DMS53 treated with DMSO at 0.1 percent for 48 hours (cell line): ENCODE results near the gene POU2F1.

Experiments
- DNase-seq: peaks from one replicate; lab custom pipeline; 2025; ENCODE audit not compliant: unreplicated experiment; lab: John Stamatoyannopoulos, UW

POU2F1 gene

DNA sequence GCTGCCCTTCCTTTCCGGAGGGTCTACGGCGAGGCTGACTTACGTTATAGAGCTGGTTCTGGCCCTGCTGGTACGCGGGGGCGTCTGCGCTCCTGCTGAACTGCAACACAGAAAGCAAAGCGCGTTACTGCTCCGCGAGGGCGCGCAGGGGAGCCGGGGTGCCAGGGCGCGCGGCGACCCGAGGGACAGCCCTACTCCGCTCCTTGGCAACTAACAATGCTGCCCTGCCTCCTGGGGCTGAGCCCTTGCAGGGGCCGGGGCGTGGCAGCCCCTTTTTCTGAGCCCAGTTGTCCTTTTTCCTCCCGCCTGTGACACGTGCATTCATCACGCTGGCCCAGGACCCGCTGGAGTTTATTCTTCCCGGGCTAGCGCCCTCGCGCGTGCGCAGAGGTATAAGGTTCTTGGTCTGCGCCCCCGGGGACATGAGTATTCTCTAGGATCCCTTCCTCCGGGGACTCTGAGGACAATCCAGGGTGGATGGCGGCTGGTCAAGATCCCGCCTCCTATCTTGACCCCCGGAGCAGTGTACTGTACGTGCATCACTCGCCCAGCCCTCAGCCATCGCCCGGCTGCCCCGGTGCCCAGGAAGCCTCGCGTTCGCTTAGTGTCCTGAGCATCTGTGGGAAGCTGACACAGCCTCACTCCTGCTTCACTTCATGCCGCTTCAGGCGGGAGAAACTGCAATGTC lies 218.8 kb downstream of the POU2F1 start:
- peak; percentile 31 for DNase-seq

DNA sequence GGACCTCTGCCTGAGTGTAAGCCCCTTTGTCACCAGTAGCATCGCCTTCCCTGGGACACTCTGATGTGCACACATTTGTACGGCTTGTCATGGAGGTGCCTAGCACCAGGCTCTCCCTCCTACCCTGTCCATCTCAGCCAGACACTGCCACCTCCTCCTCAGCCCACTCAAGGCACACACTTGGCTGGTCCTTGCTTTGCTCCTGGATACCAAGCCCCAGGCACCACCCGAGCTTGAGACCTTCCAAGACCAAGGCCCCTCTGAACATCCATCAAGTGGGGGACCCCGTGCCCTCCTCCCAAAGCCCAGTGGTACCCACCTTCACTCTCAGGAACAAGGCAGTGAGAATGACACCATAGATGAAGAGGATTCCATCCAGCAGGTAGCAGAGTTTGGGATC lies 219.7 kb downstream of the POU2F1 start:
- no peak for DNase-seq

DNA sequence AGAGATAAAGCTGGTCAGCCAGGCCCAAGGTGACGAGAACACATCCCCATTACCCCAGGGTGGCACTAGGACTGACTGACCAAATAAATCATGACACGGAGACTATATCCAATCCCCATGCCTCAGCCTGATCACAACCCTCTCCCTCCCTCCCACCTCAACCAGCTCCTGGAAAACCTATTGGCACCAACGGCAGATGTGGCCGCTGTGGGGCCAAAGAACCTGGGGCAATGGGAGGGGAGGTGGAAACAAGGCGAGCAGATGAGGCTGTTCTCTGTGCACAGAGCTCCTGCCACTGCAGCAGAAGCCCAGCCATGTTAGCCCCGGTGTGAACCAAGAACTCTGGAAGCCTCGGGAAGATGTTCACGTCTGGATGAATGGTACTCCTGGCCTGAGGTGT lies 220.1 kb downstream of the POU2F1 start:
- DNase-seq, result no peak

DNA sequence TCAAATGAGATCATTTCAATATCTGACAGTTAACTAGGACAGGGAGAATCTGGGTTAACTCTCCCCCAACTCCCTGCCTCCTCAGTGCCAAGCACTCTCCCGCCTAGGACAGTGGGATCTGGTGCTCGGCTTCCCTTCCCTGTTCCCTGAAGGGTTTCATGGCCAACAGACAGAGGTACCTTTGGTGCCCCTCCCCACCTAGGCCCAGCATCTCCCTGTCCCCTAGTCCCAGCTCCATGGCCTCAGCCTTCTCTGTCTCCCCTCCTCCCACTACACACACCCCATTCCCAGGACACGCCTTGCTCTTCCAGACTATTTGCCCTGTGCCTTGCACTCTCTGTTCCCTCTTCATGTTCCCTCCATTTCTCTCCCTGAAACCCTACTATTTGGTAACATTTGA lies 220.5 kb downstream of the POU2F1 start:
- no peak for DNase-seq

DNA sequence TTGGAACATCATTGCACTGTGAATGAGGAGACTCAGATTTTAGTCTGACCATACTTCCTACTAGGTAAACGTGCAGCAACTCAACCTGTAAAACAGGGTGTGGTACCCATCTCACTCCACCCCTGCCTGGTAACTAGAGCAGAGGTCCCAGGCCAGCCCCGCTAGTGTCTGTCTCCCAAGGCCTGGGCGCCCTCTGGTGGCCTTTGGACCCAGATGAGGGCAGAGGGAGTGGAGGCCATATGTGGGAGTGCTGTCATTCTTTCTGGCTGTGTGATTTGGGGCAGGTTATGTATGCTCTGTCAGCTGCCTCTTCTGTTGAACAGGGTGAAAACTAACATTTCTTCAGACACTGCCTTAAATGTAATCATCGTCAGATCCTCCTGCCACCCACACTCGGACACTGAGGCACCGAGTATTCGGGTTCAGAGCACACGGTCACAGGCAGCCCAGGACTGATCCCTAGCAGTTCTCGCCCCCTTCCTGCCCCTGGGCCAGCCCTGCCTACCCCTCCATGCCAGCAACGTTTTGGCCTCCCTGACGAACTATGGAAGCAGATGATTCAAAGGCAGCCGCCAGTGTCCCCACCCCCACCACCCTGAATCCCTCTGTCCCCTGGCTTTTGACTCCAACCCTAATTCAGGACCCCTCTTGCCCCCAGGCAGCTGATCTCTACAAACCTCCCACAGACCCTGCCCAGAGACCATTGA lies 221.6 kb downstream of the POU2F1 start:
- DNase-seq, result peak; percentile 71

DNA sequence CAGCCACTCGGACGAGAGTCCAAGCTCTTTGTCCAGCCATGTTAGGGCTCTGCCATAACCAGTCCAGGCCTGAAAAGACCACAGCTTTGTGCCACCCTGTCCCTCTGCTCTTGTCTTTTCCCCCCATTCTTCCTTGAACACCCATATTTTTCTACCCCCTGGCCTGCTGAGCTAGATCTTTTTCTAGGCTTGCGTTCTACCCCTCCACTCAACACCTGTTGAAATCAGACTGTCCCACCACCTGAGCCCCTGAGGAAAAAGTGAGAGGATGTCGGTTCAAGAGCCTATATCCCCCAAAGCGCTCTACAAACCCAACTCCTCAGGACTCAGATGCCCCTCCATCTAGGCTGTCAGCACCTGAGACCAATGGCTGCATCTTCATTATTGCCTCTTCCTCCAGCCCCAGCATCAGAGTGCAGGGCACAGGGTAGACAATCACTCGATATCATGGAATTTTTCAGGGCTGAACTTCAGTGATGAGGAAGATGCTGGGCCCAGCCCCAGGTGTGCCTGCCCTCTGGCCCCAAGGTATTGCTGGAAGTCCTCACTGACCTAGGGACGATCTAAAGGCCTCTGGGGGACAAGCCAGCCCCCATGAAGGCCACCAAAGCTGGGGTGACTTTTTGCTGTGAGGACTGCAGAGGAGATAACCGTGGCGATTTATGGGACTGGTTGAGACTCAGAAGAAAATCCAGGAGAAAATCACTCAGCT lies 222.3 kb downstream of the POU2F1 start:
- no peak for DNase-seq

DNA sequence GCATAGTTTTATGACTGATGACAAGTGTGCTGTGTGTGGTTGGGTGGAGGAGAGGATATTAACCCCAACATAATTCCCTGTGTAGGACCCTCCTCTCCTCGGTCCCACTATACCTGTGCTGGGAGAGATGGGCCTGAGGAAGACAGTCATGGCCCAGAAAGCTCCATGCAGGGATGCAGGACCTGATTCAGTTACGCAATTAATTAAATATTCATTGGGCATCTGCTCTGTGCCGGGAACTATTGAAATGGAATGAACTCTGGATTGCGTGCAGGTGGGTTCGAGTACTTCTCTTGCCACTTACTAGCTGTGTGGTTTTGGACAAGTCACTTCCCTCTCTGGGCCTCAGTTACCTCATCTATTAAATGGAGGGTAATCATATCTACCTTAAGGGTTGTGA lies 223.1 kb downstream of the POU2F1 start:
- DNase-seq, result no peak

DNA sequence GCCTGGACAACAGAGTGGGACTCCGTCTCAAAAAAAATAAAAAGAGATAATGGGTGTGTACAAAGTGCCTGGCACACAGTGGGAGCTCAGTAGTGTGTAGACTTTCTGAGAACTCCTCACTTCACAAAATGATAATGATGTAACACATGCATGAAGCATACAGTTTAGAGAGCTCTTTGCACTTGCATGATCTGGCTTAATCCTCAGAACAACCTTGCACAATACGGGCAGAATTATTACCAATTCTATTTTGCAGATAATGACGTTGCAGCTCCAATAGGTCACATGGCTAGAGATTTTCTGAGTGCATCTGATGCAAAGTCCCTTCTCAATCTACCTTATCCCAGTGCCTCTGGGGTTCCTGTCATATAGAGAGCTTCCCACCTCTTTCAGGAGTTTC lies 226.3 kb downstream of the POU2F1 start:
- DNase-seq, result no peak

DNA sequence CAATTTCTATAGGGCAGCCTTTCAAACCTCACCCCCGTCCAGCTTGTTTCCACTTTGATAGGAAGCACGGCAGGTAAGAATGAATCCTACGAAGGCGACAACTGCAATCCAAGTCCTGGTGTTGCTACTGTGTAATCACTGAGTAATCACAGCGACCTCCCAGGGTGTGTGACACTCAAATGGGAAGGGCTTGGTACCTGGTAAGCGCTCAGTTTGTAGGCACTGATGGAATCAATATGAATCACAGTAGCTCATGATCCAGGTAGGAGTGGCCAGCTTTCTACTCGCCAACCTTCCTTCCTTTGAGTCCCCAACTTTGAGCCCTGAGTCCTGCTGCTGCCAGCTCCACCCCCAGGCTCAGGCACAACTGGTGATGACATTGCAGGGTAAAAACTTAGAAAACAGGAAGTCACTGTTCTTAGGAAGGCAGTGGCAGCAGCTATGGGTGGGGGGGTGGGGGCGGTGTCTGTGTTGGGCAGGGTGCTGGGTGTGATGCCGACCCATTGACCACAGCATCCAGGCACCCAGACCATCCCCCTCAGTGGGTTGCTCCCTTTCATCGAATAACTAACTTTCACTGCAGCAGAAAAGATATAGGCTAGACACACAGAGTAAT lies 226.9 kb downstream of the POU2F1 start:
- DNase-seq, result no peak

DNA sequence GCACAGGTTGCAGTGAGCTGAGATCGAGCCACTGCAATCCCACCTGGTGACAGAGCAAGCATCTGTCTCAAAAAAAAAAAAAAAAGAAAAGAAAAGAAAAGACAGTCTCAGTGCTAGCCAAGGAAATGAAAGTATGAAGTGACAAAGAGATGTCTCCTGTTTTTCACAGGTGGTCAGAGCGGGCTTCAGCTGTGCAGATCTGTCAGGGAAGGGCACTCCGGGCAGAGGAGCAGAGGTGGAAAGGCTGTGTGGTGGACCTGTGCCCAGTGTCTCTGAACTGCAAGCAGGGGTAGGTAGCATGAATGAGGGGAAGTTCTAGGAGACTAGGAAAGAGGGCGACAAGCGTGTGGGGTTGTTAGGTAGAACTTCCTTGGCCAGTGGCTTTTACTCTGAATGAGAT lies 230.2 kb downstream of the POU2F1 start:
- DNase-seq, result no peak

DNA sequence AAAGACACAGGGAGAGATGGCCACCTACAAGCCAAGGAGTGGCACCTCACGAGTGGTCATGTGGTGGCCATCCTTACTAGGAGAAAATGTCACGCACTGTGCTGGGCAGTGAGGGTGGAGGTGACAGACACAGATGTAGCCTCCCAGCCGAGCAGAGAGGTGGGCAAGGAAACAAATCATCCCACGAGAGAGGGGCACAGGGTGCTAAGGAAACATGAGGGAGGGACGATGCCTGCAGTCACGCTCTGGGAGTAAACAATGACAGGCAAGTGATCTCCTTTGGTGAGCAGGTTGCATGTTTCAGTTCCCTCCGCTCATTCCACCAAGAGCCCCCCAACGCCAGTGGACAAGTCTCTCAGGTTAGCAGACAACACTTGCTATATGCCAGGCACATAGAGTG lies 231.8 kb downstream of the POU2F1 start:
- no peak for DNase-seq

DNA sequence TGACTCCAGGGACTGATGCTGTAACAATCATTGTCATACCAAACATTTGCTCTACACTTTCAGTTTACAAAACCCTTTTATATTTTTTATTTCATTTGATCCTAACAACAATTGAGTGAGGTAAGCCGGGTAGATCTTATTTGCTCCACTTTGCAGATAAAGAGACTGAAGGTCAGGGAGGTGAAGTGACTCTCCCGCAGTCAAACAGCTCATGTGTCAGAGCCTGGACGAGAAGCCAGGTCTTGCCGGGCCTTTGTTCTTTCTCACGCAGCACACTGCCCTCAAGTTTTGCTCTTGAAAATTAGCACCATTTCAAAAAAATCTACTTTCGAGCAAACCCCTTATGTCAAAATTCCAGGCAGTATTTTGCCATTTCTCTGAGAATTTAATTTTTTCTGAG lies 232.4 kb downstream of the POU2F1 start:
- no peak for DNase-seq

DNA sequence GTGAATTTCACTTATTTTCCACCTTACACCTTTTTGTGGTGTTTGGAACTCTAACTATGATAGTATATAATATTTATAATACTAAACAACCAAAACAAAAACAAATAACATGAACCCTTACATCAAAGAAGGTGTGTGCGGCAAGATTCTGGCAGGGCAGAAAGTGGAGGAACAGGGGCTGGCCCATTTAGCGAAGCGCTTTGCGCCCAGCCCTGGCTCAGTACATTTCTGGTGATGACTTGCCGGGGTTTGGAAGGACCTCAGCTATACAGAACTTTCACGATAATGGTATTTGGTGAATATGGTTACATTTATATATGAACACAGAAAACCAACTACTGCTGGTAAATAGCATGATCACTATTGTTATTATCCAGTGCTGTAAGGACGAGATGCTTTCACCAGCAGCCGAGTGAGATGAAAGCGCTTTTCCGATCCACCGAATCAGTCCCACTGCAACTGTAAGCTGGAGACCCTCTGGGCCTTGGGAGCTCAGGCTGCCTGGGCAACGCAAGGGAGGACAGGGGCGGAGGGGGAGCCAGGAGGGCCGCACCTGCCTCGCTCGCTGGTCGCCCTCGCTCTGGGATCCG lies 233.7 kb downstream of the POU2F1 start:
- DNase-seq, result no peak

DNA sequence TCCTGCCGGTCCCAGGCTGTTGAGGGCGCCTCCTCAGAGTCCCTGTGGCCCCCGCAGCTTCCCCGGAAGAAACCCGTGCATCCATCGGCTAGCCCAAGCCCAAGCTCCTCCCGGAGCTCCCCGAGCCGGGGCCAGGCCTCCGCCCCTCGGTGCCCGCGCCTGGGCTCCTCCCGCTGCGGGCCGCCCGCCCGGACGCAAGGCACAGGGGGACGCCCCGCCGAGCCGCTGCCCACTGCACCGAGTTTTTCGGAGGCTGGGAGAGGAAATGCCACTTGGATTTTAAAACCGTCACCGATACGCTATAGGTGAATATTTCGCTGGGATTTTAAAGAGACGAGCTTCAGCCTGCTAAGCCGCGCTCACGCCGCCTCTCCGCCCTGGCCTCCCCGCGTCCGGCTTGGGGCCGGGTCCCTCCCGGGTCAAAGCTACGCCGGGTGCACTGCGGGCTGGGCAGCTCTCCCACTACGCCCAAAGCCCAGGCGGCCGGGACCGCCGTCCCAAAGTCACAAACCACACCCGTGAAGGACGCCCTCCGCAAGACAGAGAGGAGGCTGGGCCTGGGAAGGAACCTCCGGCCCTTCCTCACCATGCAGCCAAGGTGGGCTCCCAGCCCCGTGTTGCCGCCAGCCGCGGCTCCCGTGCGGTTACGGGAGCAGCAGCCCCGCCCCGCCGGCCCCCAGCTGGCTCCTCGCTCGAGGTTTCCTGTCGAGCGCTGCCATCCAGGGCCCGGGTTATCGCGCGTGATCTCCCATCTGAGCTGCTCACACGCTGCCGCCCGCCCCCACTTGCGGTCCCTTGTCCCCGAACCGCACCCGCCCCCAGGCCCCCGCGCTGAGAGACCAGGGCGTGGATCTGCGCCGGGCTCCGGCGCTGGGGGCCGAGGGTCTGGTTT lies 234.5 kb downstream of the POU2F1 start:
- peak; percentile 42 for DNase-seq

DNA sequence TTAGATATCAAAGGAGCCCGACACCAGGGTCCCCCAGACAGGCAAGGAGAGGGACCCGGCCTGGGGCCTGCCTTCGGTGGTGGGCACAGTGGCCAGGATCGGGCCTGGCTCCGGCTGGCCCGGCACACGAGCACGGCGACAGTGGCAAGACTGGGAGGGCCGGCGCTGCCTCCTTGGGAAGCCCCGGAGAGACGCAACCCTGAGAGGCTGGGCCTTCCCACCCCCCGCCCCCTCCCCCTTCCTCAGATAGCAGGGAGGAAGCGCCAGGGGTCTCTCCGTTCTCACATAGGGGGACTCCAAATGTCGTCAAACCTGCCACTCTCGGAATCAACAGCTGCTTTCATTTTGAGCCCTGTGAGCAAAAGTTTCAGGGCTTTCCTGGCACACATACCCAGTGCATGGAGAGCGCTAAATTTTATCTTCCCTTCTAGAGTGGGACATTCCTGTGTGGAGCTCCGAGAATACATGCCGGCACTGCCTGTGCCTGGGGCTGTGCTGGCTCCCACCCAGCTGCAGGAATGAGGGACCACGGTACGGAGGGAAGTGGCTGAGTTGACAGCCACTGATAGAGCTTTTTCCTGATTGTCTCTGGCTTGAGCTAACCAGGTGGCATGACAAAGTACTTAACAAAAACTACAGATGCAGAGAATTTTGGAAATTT lies 235.2 kb downstream of the POU2F1 start:
- no peak for DNase-seq

DNA sequence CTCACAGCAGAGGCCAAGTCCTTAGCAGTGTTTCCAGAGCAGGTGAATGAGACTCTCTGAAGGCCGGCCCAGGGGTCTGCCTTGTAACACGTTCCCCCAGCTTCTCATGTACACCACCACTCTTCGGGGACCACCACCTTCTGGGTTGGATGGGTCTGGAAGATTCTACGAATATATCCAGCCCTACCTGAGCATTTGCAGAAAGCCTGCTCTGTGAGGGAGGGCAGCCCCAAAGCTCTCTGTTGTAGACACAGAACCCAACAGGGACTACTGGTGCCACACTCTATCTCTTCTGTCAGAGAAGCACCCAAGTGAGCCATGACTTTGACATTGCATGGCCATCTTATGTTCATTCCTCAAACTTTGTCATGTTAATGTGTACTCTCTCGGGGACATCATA lies 235.8 kb downstream of the POU2F1 start:
- no peak for DNase-seq

DNA sequence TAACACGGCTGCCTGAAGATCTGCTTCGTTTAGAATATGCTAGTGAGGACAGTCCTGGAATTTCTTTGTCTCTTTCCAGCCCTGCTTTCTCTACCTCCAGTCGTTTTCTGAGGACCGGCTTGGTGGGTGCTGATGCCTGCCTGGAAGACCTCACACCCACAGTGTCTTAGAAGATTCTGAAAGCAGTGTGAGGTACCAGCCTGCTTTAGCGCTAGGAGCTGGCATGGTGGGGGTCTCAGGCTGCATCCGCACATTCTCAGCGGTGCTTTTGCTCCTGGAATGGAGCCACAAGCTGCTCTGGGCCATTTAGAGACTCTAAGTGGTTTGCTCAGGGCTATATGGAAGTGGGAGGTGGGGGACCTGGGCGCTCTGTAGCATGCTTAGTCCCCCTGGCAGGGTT lies 236.2 kb downstream of the POU2F1 start:
- DNase-seq, result no peak

DNA sequence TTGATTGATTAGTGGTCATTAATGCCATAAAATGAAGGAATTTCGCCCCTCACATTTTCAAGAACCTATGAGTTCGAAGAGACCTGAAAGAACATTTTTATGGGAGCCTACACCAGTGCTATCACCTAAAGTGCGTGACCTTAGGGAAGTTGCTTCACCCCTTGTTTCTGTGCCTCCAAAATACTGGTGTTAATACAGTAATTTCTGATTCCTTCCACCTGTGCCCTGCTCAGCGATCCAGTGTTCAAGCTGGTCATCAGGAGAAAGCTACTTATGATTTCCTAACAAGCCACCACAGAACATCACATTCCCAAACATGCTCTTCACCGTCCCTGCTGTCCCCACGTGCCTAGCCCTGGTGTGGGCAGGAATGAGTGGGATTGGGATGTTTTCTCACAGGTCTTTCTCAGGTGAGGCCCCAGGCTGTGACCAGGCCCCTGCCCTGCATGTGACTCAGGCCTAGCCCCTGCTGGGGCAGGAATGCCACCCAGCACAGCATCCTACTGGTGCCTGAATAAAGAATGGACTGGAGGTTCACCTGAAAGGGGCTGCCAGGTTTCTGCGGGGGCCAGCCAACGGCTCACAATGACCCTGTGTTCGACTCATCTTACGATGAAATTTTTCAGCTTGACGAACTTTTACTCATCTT lies 237.4 kb downstream of the POU2F1 start:
- DNase-seq, result no peak

DNA sequence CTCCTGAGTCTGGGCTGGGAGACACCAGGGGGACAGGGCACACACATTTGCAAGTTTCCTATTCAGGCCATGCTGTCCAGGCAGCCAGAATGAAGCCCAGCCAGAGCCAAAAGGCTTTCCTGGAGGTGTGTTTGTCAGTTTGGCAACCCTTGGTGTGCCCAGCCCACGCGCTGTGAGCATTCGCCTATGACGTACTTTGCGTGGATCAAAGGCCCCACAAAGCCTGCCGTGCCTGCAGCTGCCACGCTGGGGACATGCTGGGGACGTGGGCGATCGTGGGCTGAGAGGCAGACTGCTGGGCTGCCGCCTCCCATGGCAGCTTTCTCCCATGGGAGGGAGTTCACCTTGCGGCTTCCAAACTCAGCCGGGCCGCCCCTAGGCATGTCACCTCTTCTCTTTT lies 240.2 kb downstream of the POU2F1 start:
- DNase-seq, result no peak
